Tibial nerve (tissue), 4 donors: ENCODE data around the gene MTFR1L. TPM values are rescaled to one million over a fixed set of nuclear protein-coding genes. Genes with fewer than 3 reads are reported as not detected.

ENCODE experiments used
- DNase-seq, 2 donors: peaks; one replicate each; pipeline ENCODE4 v3.0.0-alpha.2; 2019; ENCODE audit warnings: low spot score in 2 of 2
- H3K27ac ChIP-seq, 4 donors: fragments of 200-600 bp; sonication (generic) in 3 of 4; one replicate each; pipeline ENCODE4 v1.5.1; 2017 to 2019; ENCODE audit warnings: mild to moderate bottlenecking in 1 of 4
- H3K27me3 ChIP-seq, 2 donors: fragments of 200-600 bp; sonication (generic) in 1 of 2; one replicate each; pipeline versions ENCODE4 v1.5.1 to v1.6.0; 2017 to 2019
- H3K36me3 ChIP-seq, 3 donors: fragments of 200-600 bp; sonication (generic); one replicate each; pipeline ENCODE4 v1.5.1; 2018 to 2019
- H3K4me1 ChIP-seq, 4 donors: fragments of 200-600 bp; sonication (generic) in 3 of 4; one replicate each; pipeline ENCODE4 v1.5.1; 2017 to 2019
- H3K4me3 ChIP-seq, 4 donors: fragments of 200-600 bp; sonication (generic) in 3 of 4; one replicate each; pipeline ENCODE4 v1.5.1; 2017 to 2019; ENCODE audit warnings: mild to moderate bottlenecking in 1 of 4, moderate library complexity in 1 of 4
- H3K9me3 ChIP-seq, 4 donors: fragments of 200-600 bp; sonication (generic) in 3 of 4; one replicate each; pipeline ENCODE4 v1.5.1; 2017 to 2019
- CTCF ChIP-seq, 5 experiments: fragments of 200-600 bp in 3 of 5; fragments of 450-650 bp in 2 of 5; sonication (generic) in 3 of 5; IDR thresholded peaks; one replicate each; pipeline ENCODE4 v1.5.1; 2016 to 2019; ENCODE audit warnings: antibody characterized with exemption in 5 of 5, mild to moderate bottlenecking in 3 of 5, moderate library complexity in 2 of 5
- EP300 ChIP-seq, 2 donors: sonication (generic); formaldehyde crosslinking; IDR thresholded peaks; one replicate each; pipeline ENCODE4 v1.6.1; 2017; ENCODE audit warnings: antibody characterized with exemption in 2 of 2, mild to moderate bottlenecking in 1 of 2
- POLR2A ChIP-seq, 2 donors: fragments of 450-650 bp; IDR thresholded peaks; one replicate each; pipeline ENCODE4 v1.6.1; 2017; ENCODE audit warnings: antibody characterized with exemption in 2 of 2, mild to moderate bottlenecking in 2 of 2, moderate library complexity in 2 of 2
- WGBS, 2 donors: methylation state at CpG; one replicate each; pipeline ENCODE4 v1.1.5; 2018; 5-methylcytosine and 5-hydroxymethylcytosine counted together
- total RNA-seq, 4 donors: library from RNA; depleted of rRNA; stranded (reverse); fragments of >200 nt; gene quantifications; one replicate each; pipeline ENCODE4 v1.1.0, GENCODE V29; 2016

The MTFR1L gene
- total RNA-seq, 4 donors from 2014 or later: 65.7 to 99.4 (median 77.2) TPM

- WGBS, 2 donors: 2 to 3% methylated on average over 14 to 49 of the region's 67 CpGs
- TF ChIP-seq CTCF (IDR thresholded peaks at IDR 0.05) (no peak), EP300 (IDR thresholded peaks at IDR 0.05) (no peak)
- peak overlapping the region; percentile 84 to 98 (median 96) for H3K27ac ChIP-seq
These were observed 725 bp downstream of the MTFR1L start for GRCh38 chr1:25820247-25821111.

GRCh38 chr1:25821112-25821476 is 1.3 kb downstream of the MTFR1L start:
- DNase-seq: no peak
- peaks cover 0 to 53% (median 25%) of the 10 kb centered on the region in 4 donors for H3K4me1 ChIP-seq
- H3K9me3 ChIP-seq: no peaks in the 10 kb centered on the region
- H3K4me3 ChIP-seq: peak overlapping the region; percentile 79 to 96 (median 90)
- 29 to 39% methylated on average over 10 of the region's 10 CpGs for WGBS, 2 donors
- peaks cover 0 to 34% (median 2%) of the 10 kb centered on the region in 3 donors for H3K36me3 ChIP-seq
- peak overlapping the region in 3 of 4 donors; percentile 96 to 98 (median 97) for H3K27ac ChIP-seq
- TF ChIP-seq EP300 (IDR thresholded peaks at IDR 0.05): no peak
- no peak for TF ChIP-seq POLR2A (IDR thresholded peaks at IDR 0.05)
- no peak for TF ChIP-seq CTCF (IDR thresholded peaks at IDR 0.05)
- H3K27me3 ChIP-seq: no peaks in the 10 kb centered on the region

More at GRCh38 chr1:25820247-25821111, 725 bp downstream of the MTFR1L start:
- Histone ChIP-seq H3K4me3 (peak overlapping the region; percentile 79 to 96 (median 90)), H3K36me3 (peaks cover 0 to 34% (median 0%) of the 10 kb centered on the region in 3 donors), H3K27me3 (no peaks in the 10 kb centered on the region), H3K9me3 (no peaks in the 10 kb centered on the region), H3K4me1 (peaks cover 0 to 53% (median 25%) of the 10 kb centered on the region in 4 donors)
- no peak for DNase-seq

GRCh38 chr1:25821630-25822091 is 1.9 kb downstream of the MTFR1L start:
- TF ChIP-seq POLR2A (IDR thresholded peaks at IDR 0.05): no peak
- TF ChIP-seq EP300 (IDR thresholded peaks at IDR 0.05): no peak
- no peak for TF ChIP-seq CTCF (IDR thresholded peaks at IDR 0.05)
- DNase-seq: no peak
- H3K9me3 ChIP-seq: no peaks in the 10 kb centered on the region
- peak overlapping the region in 3 of 4 donors; percentile 96 to 98 (median 97) for H3K27ac ChIP-seq
- H3K36me3 ChIP-seq: peaks cover 0 to 34% (median 8%) of the 10 kb centered on the region in 3 donors
- 41 to 47% methylated on average over 5 of the region's 5 CpGs for WGBS, 2 donors
- H3K27me3 ChIP-seq: no peaks in the 10 kb centered on the region
- peak overlapping the region in 2 of 4 donors; percentile 79 to 96 for H3K4me3 ChIP-seq
- H3K4me1 ChIP-seq: peaks cover 0 to 53% (median 25%) of the 10 kb centered on the region in 4 donors

GRCh38 chr1:25825605-25826004 is 5.9 kb downstream of the MTFR1L start:
- H3K27ac ChIP-seq: no peak overlapping the region
- DNase-seq: no peak
- no peak for TF ChIP-seq EP300 (IDR thresholded peaks at IDR 0.05)
- TF ChIP-seq POLR2A (IDR thresholded peaks at IDR 0.05): no peak
- H3K9me3 ChIP-seq: no peaks in the 10 kb centered on the region
- peaks cover under 1 to 68% (median 18%) of the 10 kb centered on the region in 3 donors for H3K36me3 ChIP-seq
- H3K4me1 ChIP-seq: peaks cover 0 to 33% (median 14%) of the 10 kb centered on the region in 4 donors
- H3K27me3 ChIP-seq: no peaks in the 10 kb centered on the region
- no peak overlapping the region for H3K4me3 ChIP-seq
- 76 to 83% methylated on average over 2 of the region's 2 CpGs for WGBS, 2 donors

GRCh38 chr1:25826571-25826970 is 6.8 kb downstream of the MTFR1L start:
- no peak overlapping the region for H3K27ac ChIP-seq
- no peaks in the 10 kb centered on the region for H3K9me3 ChIP-seq
- no peak for TF ChIP-seq CTCF (IDR thresholded peaks at IDR 0.05)
- no peak for TF ChIP-seq POLR2A (IDR thresholded peaks at IDR 0.05)
- no peak for TF ChIP-seq EP300 (IDR thresholded peaks at IDR 0.05)
- H3K4me3 ChIP-seq: no peak overlapping the region
- peaks cover 3 to 78% (median 24%) of the 10 kb centered on the region in 3 donors for H3K36me3 ChIP-seq
- no peak for DNase-seq
- WGBS, 2 donors: 83 to 98% methylated on average over 7 to 10 of the region's 10 CpGs
- peaks cover 0 to 25% (median 5%) of the 10 kb centered on the region in 4 donors for H3K4me1 ChIP-seq
- no peaks in the 10 kb centered on the region for H3K27me3 ChIP-seq
